GM21825 (cell line): ENCODE measurements around the gene CREBBP.

ENCODE experiments used
- ATAC-seq: cut with Tn5 transposase; IDR thresholded peaks from one replicate; pipeline ENCODE4 v1.9.1; 2021; ENCODE audit warnings: mild to moderate bottlenecking, moderate library complexity; ENCODE audit not compliant: unreplicated experiment

Gene CREBBP

DNA sequence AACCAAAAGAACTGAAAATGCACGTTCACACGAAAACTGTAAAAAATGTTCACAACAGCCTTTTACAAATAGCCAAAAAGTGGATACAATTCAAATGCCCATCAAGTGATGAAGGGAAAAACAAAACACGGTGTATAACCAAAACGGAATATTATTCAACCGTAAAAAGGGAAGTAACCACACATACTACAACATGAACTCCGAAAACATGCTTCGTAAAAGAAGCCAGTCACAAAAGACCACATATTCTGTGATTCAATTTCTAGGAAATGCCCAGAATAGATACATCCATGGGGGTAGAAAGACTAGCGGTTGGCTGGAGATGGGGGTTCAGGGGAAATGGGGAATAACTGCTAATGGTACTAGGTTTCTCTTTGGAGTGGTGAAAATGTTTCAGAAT, 81.7 kb downstream of the CREBBP start:
- ATAC-seq, result no peak

DNA sequence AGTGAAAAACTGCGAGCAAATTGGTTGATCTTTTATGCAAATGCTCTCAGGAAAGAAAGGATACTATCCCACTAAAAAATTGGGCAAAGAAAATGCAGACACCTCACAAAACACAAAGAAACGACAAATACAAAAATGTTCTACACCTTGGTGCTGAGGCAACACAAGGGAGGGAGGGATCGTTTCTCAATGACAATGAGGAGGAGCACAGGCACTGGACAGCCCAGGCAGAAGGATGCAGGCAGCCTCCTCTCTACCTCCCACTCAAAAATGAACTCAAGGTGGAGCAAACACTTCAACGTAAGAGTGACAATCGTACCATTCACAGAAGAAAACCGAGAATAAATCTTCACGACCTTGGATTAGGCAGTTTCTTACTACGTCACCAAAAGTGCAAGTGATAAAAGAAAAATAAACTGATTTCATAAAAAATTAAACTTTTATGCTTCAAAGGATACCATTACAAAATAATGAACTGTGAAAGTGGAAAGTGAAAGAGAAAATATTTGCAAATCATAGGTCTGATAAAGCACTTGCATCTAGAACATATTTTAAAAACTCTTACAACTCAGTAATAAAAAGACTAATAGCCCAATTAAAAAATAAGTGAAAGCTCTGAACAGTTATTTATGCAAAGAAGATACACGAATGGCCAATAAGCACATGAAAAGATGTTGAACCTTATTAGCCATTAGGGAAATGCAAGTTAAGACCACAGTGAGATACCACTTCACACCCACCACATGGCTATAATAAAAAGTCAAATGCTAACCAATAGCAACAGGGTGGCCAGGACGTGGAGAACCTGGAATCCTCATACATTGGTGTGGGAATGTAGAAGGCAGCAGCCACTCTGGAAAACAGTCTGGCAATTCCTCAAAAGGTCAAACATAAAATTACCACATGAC, 82.4 kb downstream of the CREBBP start:
- ATAC-seq, result no peak

DNA sequence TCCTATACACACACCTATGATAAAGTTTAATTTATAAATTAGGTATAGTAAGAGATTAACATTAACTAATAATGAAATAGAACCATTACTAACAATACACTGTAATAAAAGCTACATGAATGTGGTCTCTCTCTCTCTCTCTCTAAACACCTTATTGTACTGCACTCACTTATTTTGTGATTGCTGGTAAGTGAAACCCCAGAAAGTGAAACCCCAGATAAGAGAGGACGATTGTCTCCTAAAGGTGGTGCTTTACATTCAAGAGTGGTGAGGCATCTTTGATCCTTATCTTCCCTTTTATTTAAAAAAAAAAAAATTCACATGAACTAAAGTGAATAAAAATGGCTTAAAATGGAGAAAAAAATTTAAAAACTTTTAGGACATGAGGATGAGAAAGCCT, 83.0 kb downstream of the CREBBP start:
- ATAC-seq, result no peak

DNA sequence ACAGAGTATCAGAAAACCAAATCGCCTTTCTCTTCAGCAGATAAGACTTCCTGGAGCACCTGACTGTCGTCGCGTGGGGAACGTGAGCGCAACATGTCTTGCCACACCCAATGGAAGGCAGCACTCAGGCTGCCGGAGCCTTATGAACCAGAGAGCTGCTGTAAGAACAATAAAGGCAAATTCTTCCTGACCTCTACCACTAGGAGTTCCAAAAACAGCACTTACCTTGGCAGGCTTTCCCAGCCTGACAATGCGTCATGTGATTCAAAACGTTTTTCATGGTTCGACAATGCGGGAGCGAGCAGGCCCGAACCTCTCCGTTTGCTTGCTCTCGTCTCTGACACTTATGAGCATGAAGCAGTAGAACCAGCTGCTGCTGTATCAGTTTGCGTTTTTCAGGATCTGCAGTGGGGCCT, 87.3 kb downstream of the CREBBP start:
- no peak for ATAC-seq

DNA sequence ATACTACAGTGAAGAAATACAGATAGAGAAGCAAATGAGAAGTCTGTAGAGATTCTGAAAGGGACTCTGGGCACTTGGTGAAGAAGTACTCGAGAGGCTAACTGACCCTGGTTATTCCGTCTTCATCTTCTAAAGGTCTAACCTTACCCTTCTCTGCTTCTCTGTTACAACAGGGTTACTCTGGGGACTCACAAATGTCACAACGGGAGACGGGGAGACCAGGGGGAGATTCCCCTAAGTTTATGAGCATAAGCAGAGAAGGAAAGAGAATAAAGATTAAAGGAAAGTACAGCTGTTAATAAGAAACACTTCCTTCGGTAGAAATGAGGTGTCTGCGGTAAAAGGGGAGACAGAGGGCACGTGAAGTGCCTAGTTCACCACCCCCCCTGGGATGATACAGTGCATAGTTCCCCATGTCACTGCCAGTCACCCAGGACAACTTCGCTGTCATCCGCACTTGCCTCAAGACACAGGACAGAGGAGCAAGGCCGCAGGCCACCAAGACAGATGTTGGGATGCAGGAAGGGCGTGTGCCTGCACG, 88.0 kb downstream of the CREBBP start:
- no peak for ATAC-seq

DNA sequence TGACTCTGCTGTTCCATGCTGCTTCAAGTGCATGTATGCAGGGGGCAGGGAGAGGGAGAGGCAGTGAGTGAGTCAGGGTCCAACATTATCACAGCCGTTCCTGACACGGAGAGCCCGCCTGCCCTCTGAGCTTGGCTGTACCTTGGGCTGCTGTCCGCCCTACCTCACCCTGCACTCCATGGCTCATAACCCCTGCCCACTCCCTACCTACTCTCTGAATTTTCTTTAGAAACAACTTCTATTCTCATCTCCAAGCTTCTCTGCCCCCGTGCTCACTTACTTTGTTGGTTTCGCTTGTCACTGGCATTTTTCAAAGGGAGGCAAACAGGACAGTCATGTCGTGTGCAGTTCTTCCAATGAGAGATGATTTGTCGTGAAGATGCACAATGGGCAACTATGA, 88.8 kb downstream of the CREBBP start:
- ATAC-seq, result no peak

DNA sequence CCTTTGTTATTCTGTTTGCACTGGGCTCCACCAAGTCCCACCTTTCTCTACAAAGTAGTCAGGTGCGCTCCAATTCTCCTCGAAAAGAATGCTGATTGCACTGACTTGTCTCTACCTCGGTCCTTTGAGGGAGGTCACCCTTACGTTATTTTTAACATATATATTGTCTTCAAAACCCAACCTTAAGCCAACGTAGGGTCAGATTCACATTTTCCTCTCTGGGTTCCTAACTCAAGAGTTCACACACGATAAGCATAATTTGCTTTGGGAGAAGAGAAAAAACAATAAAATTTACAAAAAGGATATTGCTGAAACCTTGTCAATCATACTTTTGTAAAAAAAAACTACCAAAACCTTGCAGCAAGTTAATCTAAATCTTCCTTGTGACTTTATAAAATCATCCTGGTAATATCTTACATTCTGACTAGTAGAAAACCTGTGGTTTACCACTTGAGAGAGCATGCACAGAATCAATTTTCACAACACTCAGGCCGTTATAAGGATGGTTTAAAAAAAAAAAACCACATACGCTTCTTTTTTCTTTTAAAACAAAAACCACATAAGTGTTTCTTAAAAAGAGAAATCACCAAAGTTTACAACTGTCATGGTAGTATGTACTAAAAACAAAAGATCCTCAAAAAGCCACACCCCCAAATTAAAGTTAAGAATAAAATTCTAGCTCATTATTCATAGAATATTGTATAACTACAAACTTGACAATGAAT, 91.0 kb downstream of the CREBBP start:
- no peak for ATAC-seq

DNA sequence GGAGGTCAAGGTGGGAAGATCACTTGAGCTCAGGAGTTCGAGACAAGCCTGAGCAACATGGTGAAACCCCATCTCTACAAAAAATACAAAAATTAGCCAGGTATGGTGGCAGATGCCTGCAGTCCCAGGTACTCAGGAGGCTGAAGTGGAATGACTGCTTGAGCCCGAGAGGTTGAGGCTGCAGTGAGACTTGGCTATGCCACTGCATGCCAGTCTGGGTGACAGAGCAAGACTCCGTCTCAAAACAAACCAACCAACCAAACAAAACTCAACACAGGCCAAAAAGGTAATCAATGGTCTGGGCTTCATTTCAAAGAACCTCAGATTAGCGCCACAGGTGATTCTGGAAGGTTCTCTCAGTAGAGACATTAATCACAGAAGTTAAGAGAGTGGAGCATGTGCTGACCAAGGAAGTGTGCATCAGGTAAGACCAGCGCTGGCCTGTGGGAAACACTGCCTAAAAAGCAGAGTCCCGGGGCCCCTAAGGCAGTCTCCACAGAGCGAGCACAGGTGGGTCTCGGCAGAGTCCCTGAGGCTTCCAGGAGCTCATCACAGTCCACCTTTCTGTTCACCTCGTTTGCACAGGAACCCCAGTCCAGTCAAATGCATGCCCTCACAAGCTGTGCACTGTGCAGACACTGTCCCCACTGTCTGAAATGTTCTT, 91.7 kb downstream of the CREBBP start:
- no peak for ATAC-seq

DNA sequence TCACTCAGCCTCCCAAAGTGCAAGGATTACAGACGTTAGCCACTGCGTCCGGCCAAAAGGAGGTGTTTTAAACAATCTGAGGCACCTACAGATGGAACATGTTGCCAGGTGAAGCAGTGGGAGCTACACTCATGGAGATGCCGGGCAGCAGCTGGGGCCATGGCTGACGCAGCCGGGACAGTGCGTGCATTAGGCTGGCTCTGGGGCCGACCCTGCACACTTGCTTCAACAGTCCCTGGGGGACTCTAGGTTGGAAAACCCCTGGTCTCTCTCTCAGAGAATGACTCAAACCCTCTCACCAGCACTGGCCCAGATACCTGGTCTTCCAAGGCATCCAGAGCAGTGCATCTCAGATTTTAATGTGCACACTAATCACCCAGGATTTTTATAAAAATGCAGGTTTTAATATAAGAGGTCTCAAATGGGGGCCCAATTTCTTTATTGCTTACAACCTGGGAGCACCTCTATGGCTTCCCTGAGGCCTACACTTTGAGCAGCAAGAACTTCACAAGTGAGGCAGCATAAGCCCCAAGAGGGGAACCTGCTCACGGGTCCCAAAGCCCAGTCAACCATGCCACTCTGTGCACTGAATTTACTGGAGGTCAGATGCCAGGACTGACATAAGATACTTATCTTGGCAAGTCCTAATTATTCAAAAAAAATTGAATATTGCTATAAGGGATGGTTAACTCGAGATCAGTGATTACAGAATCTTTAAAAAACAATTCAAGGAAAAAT, 92.4 kb downstream of the CREBBP start:
- ATAC-seq, result peak; percentile 79

DNA sequence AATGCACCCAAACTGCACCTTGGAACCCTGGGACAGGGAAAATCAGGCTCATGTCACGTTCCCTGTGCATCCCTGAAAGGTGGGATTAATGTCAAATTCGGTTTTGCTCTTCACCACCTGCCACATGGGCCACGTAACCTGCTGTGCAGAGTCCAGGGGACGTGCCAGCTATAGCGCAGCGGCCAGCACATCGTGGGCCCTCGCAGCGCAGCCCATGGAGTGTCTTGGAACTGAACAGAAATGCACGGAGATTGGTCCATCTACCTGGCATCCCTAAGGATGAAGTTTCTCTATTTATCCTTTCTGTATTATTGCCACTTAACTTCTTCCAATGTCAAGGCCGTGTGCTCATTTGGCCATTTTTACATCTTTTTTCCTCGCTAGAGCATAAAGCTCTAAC, 95.1 kb downstream of the CREBBP start:
- ATAC-seq, result no peak

DNA sequence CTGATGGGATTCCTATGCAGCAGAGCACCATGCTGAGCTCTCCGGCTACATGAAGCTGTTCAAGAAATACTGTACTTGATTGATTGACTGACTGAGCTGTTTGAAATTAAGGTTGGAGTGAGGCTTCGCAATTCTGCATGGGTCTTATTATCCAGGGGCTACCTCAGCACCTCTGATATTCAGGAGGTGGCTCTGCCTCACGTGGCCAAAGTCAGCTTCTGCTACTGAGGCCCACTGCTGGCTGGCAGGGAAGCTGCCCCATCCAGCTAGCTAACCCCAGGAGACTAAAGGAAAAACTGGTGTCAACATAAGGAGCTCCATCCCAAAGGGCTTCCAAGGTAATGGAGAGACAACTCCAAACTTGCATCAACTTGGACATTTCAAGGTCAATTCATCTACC, 97.0 kb downstream of the CREBBP start:
- no peak for ATAC-seq

DNA sequence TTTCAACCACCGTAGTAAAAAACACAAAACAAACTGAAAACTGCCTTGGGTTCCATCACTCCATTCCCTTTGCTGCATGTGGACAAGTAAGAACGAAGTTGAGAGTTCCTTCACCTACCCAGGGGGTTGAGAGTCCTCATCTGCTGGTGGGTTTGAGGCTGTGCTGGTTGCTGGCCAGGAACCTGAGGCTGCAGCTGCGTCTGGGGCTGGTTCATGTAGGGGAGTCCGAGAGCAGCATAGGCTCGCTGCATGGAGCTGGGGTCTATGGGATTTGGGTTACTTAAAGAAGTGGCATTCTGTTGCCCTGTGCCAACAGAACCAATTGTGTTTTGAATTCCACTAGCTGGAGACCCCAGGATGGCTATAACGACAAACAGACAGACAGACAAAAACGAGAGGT, 97.9 kb downstream of the CREBBP start:
- no peak for ATAC-seq

DNA sequence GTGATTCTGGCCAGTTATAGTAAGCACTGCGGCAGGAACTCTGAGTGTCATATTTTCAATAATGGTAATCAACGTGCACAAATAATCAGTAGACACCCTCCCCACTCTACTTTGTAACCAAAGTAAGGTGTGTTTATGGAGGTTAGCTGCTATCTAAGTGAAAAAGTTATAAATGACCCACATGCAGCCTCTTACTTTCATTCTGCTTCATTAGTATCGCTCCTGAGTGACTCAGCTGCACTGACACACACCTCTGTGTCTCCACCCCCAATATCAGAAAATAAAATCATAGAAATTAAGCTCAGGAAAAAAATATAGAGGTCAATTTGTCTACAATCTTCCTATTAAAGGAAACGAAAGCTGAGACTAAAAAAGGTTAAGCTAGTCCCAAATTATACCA, 99.1 kb downstream of the CREBBP start:
- ATAC-seq, result no peak

DNA sequence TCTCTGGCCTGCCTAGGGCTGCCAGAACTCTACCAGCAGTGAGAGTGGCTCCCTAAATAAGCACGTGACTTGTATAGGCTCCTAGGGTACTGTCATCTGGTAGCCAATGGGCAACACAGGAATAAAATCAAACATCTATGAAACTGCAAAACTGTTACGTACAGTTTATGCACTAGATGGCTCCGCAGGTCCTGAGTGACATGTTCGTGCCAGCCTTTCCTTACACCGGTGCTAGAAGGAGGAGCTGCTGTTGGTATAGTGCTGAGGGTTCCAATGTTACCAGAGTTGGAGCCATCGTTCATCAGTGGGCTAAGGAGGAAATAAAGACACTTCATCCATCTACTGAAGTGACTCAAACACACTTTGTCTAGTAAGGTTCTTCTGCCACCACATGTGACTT, 99.9 kb downstream of the CREBBP start:
- no peak for ATAC-seq

DNA sequence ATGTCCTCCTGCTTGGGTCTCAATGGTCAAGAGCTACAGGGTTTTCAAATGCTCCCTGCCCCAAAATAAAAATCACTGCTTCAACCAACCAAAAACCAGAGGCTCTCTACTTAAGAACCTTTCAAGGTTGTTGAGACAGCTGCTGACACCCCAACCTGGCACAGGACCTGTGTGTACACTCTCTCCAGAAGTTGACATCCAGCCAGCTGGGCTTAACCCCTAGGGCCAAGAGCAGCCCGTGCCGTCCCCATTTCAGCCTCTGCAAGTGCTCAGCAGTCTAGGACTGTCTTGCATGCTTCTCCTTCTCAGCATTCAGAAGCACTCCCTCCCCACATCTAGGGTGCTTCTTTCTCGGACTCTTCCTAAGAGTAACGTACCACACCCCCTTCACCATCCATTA, 104.2 kb downstream of the CREBBP start:
- no peak for ATAC-seq

DNA sequence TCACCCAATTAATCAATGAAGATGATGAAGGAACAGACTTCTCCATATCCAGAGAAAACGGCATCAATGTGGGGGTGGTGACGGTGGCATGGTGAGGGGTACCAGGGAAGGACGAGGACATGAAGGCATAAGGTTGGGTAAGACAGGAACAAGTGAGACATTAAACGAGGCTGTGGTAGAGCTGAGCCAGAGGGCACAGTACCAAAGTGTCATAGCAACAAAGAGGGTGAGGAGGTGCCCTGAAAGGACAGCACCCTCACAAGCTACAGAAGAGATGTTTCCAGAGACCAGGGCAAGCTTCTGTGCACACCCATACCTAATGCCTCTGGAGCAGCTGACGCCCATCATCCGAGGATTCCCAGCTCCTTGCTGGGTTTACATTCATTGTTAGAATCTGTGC, 105.7 kb downstream of the CREBBP start:
- ATAC-seq, result no peak

DNA sequence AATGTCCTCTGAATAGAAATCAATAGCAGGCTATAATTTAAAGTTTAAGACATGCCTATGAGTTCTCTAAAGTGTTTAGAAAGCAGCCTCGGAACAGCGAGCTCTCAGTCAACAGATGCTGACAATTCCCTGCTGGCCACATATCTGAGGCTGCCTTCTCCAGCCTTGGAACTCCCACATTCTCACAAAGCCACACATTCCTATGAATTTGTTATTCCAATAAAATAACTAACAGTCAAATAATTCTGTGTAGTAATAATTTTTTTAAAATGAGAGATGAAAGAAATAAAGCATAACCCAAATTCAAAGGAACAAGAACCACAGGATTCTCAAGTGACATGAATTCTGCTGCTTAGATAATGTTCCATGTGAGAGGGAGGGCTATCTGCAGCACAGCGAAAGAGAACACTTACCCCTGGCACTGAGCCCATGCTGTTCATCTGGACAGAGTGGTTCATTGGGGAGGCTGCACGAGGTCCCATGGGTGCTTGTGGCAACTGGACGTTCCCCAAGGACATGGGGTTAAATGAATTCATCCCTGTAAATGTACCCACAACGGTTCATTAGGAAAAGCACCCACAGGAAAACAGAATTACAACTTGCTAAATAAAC, 106.3 kb downstream of the CREBBP start:
- ATAC-seq, result no peak

DNA sequence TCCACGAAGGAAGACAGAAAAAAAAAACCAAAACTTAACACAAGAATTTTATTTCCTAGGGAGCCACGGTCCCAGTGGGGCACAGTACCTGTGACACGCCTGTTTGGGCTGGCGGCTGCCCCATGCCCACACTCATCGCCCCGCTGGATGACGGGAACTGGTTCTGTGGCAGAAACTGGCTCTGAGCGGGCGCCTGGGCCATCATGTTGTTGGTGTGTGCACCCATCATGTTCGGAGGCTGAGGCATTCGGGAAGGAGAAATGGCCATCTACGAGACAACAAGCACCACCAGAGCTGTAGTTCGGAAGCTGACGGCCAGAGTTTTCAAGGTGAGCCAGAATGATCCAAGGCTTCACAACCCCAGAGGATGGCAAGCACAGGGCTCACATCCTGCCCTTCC, 106.8 kb downstream of the CREBBP start:
- ATAC-seq, result no peak

DNA sequence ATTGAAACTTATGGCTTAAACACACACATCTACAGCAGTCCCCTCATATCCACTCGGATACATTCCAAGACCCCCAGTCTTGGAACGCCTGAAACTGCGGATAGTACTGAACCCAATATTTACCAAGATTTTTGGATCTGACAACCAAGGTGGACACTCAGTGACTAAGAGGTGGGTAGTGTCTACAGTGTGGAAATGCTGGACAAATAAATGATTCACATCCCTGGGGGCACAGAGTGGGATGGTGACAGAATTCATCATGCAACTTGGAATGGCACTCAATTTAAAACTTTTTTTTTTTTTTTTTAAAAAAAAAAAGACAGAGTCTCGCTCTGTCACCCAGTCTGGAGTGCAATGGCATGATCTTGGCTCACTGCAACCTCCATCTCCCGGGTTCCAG, 109.0 kb downstream of the CREBBP start:
- ATAC-seq, result no peak

DNA sequence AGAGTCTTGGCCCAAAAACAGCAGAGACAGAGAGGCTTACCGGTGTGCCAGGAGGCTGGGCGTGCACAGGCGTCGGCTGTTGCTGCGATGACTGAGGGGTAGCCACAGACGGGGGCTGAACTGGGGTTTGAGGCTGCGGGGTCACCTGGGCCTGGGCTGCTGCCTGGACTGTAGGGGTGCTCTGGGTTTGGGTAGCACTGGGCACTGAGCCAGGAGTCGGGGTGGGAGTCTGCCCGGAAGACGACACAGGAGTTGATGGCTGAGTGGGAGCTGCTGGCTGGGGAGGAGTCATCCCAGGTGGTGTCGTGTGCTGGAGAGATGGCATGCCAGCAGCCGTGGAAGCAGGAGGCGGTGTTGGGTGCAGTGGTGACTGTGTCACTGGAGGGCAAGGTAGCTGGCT, 110.0 kb downstream of the CREBBP start:
- no peak for ATAC-seq
